Tibial artery (tissue), 4 donors: ENCODE results near the gene OSM.
"Not testable (repeated sequence)": the region's sequence is repeated elsewhere in the genome, so short reads cannot be mapped to it uniquely, and the experiment has no call there.

Source experiments
- DNase-seq, 2 donors: peaks; one replicate each; pipeline ENCODE4 v3.0.0-alpha.2; 2019
- H3K27ac ChIP-seq, 2 donors: fragments of 200-600 bp; sonication (generic) in 1 of 2; 1 replicate in 1 of 2; 2 replicates in 1 of 2; pipeline ENCODE4 v1.5.1; 2018 to 2019; ENCODE audit warnings: mild to moderate bottlenecking in 1 of 2
- H3K27me3 ChIP-seq, 2 donors: fragments of 200-600 bp; sonication (generic) in 1 of 2; one replicate each; pipeline versions ENCODE4 v1.5.1 to v1.6.0; 2016 to 2019
- H3K36me3 ChIP-seq, 3 donors: fragments of 200-600 bp; sonication (generic) in 2 of 3; one replicate each; pipeline ENCODE4 v1.5.1; 2016 to 2019; ENCODE audit warnings: mild to moderate bottlenecking in 2 of 3
- H3K4me1 ChIP-seq, 4 donors: fragments of 200-600 bp; sonication (generic) in 2 of 4; 1 replicate in 3 of 4; 2 replicates in 1 of 4; pipeline ENCODE4 v1.5.1; 2016 to 2019
- H3K4me3 ChIP-seq, 2 donors: fragments of 200-600 bp; sonication (generic) in 1 of 2; 1 replicate in 1 of 2; 2 replicates in 1 of 2; pipeline ENCODE4 v1.5.1; 2018 to 2019; ENCODE audit warnings: mild to moderate bottlenecking in 2 of 2
- H3K9me3 ChIP-seq, 3 donors: fragments of 200-600 bp; sonication (generic) in 1 of 3; one replicate each; pipeline ENCODE4 v1.5.1; 2016 to 2019
- CTCF ChIP-seq, 2 experiments: fragments of 200-600 bp in 1 of 2; fragments of 450-650 bp in 1 of 2; IDR thresholded peaks; one replicate each; pipeline ENCODE4 v1.5.1; 2017 to 2019; ENCODE audit warnings: antibody characterized with exemption in 2 of 2, mild to moderate bottlenecking in 1 of 2, moderate library complexity in 1 of 2
- intact Hi-C: fragments of 100-400 bp; cut with DNase I; formaldehyde crosslinking; loops from one replicate; pipeline ENCODE4 v1.15.0; 2023; ENCODE audit warnings: low total_unique reads

The OSM gene

GRCh38 chr22:30219049-30219654 is 47.5 kb downstream of the OSM start:
- peaks cover 0 to 12% of the 10 kb centered on the region in 2 donors for H3K27me3 ChIP-seq
- DNase-seq, result no peak
- intact Hi-C loops, result no loop called here
- no peak for TF ChIP-seq CTCF (IDR thresholded peaks at IDR 0.05)
- H3K36me3 ChIP-seq, result no peaks in the 10 kb centered on the region
- H3K4me3 ChIP-seq, result no peak overlapping the region
- peaks cover 0 to 15% (median 11%) of the 10 kb centered on the region in 4 donors for H3K4me1 ChIP-seq
- H3K27ac ChIP-seq, result no peak overlapping the region
- H3K9me3 ChIP-seq, result no peaks in the 10 kb centered on the region

DNA sequence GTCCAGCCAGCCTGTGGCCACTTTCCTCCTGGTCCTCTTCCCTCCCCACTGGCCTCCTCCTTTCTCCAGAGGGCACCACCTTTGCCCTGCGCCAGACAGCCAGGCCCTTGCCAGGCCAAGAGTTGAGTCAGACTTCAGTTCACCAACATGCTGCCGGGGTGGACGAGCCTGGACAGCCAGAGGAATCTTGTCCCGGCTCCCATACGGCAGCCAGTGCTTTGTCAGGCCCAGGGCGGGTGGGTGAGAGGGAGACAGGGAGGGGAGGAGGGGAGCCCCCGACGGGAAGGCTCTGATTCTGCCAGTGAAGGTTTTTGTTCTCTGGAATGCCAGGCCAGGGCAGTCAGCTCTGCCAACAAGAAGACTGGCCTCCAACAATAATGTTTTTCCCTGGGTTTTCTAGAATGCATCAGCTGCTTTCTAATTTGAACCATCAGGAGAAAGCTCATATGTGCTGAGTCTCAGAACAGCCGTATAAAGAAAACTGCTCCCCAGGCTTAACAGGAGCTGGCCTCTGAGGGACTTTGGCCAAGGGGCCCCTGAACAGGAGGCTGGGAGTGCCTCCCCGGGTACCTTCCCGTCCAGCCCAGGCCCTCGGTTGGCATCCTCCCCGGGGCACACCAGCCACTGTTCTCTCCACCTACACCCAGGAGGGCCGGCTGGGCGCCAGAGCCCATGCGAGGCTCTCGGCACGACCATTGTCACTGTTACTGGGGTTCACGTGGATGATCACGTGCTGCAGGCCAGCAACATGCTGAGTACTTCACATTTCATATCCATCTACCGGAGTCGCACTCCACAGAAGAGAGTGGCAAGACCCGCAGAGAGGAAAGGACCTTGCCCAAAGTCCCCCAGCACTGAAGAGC is 48.7 kb downstream of the OSM start:
- DNase-seq, result peak in 1 of 2 donors; percentile 82
- TF ChIP-seq CTCF (IDR thresholded peaks at IDR 0.05), result no peak
- peak overlapping the region in 1 of 2 donors; percentile 1 for H3K4me3 ChIP-seq

DNA sequence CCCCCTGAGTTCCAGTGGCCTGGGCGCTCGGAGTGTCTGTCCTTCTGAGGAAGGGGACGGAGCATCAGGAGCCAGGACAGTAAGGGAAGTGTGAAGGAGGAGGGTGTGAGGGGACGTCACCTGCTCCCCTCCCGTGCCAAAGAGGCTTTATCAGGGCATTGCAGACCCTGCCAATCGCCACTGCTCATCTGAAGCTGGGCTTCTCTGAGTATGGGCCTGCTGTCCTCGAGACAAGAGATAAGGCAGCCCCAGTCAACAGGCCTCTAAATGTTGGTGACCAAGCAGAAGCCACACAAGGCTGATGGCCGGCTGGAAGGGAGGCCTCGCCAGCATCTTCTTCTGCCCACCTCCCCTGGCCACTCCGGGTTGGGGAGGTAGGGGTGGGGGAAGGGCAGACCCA is 49.9 kb downstream of the OSM start:
- no peak for DNase-seq
- Histone ChIP-seq H3K9me3 (no peaks in the 10 kb centered on the region), H3K36me3 (no peaks in the 10 kb centered on the region), H3K27ac (no peak overlapping the region), H3K4me3 (no peak overlapping the region), H3K27me3 (no peaks in the 10 kb centered on the region), H3K4me1 (peaks cover 0 to 27% (median 13%) of the 10 kb centered on the region in 4 donors)
- no peak for TF ChIP-seq CTCF (IDR thresholded peaks at IDR 0.05)
- intact Hi-C loops, result no loop called here

More for the DNA sequence above, 48.7 kb downstream of the OSM start:
- Histone ChIP-seq H3K36me3 (no peaks in the 10 kb centered on the region), H3K27me3 (peaks cover 0 to 8% of the 10 kb centered on the region in 2 donors), H3K27ac (peak overlapping the region; percentile 76 to 78), H3K9me3 (no peaks in the 10 kb centered on the region), H3K4me1 (peaks cover 0 to 21% (median 13%) of the 10 kb centered on the region in 4 donors)
- intact Hi-C loops, result no loop called here

DNA sequence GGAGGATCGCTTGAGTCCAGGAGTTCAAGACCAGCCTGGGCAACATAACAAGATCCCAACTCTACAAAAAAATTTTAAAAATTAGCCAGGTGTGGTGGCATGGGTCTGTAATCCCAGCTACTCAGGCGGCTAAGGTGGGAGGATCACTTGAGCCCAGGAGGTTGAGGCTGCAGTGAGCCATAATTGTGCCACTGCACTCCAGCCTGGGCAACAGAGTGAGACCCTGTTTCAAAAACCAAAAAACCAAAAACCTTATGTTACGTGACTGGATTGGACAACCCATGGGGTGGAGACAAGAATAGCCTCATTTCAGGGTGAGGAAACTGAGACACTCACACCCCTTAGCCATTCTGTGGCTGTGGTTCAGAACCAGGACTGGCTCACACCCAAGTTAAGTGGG is 50.4 kb downstream of the OSM start:
- H3K27ac ChIP-seq, H3K36me3 ChIP-seq, H3K27me3 ChIP-seq, H3K4me3 ChIP-seq, H3K9me3 ChIP-seq, intact Hi-C loops, DNase-seq: not testable (repeated sequence)
- H3K4me1 ChIP-seq, result peaks cover 0 to 27% (median 13%) of the 10 kb centered on the region in 4 donors

DNA sequence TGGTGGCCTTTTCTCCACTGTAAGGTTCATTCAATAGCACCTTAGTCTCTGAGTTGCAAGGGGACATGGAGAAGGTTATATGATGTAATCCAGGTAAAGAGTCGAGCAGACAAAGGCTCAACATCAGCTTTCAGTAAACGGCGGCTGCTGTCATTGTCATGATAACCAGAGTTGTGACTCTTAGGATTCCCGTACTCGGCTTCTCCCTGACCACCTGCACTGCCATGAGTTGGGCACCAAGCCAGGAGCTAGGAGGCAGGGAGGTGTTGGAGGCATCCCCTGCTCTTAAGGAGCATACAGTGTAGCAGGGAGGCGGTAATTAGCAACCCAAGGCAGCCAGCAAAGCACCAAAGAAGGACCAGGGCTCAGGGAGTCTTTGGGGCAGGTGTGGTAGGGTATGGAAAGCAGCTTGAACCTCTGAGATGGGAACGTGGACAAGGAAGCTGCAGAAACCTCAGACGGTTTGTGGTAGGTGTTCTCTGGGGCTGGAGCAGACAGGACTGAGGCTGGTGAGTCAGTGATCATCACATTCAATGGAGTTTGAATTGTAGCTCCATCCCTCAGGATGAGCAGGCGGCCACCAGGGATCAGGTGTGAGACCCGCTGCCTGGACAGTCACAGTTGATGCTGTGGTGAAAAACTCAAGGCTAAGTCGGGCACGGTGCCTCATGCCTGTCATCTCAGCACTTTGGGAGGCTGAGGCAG is 51.8 kb downstream of the OSM start:
- Histone ChIP-seq H3K36me3 (no peaks in the 10 kb centered on the region), H3K9me3 (no peaks in the 10 kb centered on the region), H3K4me3 (no peak overlapping the region), H3K27me3 (no peaks in the 10 kb centered on the region), H3K4me1 (peaks cover 0 to 27% (median 17%) of the 10 kb centered on the region in 4 donors), H3K27ac (no peak overlapping the region)
- no peak for DNase-seq
- intact Hi-C loops, result no loop called here
- no peak for TF ChIP-seq CTCF (IDR thresholded peaks at IDR 0.05)
